ENCODE results near the gene TSR1. TPM values are rescaled to one million over a fixed set of nuclear protein-coding genes. Genes with fewer than 3 reads are reported as not detected.

TSR1 gene
- total RNA-seq, 1 experiment from 2014 or later: 74.3 TPM

DNA sequence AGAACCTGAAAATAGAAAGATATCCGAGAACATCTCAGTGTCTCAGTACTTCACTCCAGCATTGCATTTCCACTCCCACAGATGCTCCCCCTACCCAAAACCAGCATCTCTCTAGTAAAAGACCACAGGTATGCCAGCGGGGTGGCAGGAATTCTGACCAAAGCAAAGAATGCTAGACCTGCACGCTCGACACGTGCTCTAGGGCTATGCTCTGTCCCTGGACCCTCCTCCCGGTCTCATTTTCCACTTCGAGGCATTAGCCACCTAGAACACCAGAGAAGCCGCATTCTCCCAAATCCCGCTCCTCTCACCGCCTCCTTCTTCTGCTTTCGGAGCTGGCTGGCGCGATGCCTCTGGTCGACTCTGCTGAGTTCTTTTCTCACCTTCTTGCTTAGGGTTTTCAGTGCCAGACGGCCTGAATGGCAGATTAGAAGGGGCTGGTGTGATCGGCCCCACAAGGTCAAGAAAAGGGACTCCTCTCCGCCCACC is 487 bp downstream of the TSR1 start (continued):
- TF ChIP-seq, protein P1, sequence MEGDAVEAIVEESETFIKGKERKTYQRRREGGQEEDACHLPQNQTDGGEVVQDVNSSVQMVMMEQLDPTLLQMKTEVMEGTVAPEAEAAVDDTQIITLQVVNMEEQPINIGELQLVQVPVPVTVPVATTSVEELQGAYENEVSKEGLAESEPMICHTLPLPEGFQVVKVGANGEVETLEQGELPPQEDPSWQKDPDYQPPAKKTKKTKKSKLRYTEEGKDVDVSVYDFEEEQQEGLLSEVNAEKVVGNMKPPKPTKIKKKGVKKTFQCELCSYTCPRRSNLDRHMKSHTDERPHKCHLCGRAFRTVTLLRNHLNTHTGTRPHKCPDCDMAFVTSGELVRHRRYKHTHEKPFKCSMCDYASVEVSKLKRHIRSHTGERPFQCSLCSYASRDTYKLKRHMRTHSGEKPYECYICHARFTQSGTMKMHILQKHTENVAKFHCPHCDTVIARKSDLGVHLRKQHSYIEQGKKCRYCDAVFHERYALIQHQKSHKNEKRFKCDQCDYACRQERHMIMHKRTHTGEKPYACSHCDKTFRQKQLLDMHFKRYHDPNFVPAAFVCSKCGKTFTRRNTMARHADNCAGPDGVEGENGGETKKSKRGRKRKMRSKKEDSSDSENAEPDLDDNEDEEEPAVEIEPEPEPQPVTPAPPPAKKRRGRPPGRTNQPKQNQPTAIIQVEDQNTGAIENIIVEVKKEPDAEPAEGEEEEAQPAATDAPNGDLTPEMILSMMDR (IDR thresholded peaks at IDR 0.05): no peak
- no peak for TF ChIP-seq NFYB (CRISPR knock-in tag; conservative IDR thresholded peaks at IDR 0.05; ENCODE audit: low read depth)

DNA sequence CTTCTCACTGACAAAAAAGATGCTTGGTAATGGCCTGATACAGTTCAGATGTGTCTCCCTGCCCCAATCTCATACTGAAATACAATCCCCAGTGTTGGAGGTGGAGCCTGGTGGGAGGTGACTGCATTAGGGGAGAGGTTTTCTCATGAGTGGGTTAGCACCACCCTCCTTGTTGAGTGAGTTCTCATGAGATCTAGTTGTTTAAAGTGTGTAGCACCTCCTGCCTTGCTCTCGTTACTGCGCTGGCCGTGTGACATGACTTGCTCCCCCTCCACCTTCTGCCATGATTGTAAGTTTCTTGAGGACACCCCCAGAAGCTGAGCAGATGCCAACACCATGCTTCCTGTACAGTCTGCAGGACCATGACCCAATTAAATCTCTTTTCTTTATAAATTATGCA is 5.0 kb downstream of the TSR1 start:
- Mint-ChIP-seq H3K9me3 (no peaks in the 10 kb centered on the region), H3K27ac (no peak overlapping the region), H3K4me1 (no peaks in the 10 kb centered on the region; the same call in 1 of the 2 replicates), H3K4me3 (no peak overlapping the region), H3K36me3 (peaks cover 16% of the 10 kb centered on the region), H3K27me3 (ENCODE audit: low read depth) (no peaks in the 10 kb centered on the region)
- CTCF ChIA-PET: interaction anchor here (0.7 to 1.2 kb wide), 3 partner anchors 22 to 85 kb away, joined by 3 to 6 read pairs (median 3); no protein-coding TSS in a partner anchor
- ATAC-seq (no peak), DNase-seq (ENCODE audit: low spot score) (no peak)
- TF ChIP-seq, protein P2, sequence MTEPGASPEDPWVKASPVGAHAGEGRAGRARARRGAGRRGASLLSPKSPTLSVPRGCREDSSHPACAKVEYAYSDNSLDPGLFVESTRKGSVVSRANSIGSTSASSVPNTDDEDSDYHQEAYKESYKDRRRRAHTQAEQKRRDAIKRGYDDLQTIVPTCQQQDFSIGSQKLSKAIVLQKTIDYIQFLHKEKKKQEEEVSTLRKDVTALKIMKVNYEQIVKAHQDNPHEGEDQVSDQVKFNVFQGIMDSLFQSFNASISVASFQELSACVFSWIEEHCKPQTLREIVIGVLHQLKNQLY (CRISPR knock-in tag; IDR thresholded peaks at IDR 0.05): no peak
- TF ChIP-seq NR3C1 (CRISPR knock-in tag; conservative IDR thresholded peaks at IDR 0.05; ENCODE audit: low read depth) (no peak), EMX1 (CRISPR knock-in tag; IDR thresholded peaks at IDR 0.05) (0 out of 2 replicates have a peak, but pooled peaks have one; percentile 44)
- POLR2A ChIA-PET: interaction anchor here (0.7 kb wide), 1 partner anchor 253 kb away, joined by 4 read pairs; no protein-coding TSS in a partner anchor

DNA sequence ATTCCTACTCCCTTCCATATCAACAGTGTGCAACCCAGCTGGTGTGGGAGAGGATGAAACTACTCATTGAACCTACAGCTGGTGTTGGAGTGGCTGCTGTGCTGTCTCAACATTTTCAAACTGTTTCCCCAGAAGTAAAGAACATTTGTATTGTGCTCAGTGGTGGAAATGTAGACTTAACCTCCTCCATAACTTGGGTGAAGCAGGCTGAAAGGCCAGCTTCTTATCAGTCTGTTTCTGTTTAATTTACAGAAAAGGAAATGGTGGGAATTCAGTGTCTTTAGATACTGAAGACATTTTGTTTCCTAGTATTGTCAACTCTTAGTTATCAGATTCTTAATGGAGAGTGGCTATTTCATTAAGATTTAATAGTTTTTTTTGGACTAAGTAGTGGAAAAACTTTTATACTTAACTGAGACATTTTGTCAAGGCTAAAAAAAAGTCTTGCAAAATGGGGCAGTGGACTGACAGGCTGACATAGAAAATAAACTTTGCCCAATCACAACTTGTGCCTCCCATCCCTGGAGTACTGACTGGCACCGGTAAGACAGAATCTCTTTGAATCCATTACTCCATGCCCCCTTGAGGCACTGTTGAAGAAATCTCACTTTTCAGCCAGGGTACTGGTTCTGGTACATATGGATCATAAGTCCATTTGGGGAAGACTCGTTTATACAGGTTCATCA is 12.5 kb downstream of the TSR1 start:
- TF ChIP-seq IRF2 (CRISPR knock-in tag; IDR thresholded peaks at IDR 0.05; ENCODE audit: borderline replicate concordance, low read depth) (no peak), ESRRA (CRISPR knock-in tag; IDR thresholded peaks at IDR 0.05; ENCODE audit: borderline replicate concordance) (no peak), TEAD1 (CRISPR knock-in tag; IDR thresholded peaks at IDR 0.05) (no peak), ZNF138 (CRISPR knock-in tag; conservative IDR thresholded peaks at IDR 0.05) (no peak), NR1H2 (CRISPR knock-in tag; IDR thresholded peaks at IDR 0.05) (no peak), ZNF121 (CRISPR knock-in tag; IDR thresholded peaks at IDR 0.05) (no peak)
- TF ChIP-seq, protein P3, sequence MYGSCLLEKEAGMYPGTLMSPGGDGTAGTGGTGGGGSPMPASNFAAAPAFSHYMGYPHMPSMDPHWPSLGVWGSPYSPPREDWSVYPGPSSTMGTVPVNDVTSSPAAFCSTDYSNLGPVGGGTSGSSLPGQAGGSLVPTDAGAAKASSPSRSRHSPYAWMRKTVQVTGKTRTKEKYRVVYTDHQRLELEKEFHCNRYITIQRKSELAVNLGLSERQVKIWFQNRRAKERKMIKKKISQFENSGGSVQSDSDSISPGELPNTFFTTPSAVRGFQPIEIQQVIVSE (CRISPR knock-in tag; IDR thresholded peaks at IDR 0.05; ENCODE audit: borderline replicate concordance): no peak
- TF ChIP-seq, protein P4, sequence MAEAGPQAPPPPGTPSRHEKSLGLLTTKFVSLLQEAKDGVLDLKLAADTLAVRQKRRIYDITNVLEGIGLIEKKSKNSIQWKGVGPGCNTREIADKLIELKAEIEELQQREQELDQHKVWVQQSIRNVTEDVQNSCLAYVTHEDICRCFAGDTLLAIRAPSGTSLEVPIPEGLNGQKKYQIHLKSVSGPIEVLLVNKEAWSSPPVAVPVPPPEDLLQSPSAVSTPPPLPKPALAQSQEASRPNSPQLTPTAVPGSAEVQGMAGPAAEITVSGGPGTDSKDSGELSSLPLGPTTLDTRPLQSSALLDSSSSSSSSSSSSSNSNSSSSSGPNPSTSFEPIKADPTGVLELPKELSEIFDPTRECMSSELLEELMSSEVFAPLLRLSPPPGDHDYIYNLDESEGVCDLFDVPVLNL (CRISPR knock-in tag; IDR thresholded peaks at IDR 0.05; ENCODE audit: borderline replicate concordance, low read depth): no peak
- TF ChIP-seq, protein P5, sequence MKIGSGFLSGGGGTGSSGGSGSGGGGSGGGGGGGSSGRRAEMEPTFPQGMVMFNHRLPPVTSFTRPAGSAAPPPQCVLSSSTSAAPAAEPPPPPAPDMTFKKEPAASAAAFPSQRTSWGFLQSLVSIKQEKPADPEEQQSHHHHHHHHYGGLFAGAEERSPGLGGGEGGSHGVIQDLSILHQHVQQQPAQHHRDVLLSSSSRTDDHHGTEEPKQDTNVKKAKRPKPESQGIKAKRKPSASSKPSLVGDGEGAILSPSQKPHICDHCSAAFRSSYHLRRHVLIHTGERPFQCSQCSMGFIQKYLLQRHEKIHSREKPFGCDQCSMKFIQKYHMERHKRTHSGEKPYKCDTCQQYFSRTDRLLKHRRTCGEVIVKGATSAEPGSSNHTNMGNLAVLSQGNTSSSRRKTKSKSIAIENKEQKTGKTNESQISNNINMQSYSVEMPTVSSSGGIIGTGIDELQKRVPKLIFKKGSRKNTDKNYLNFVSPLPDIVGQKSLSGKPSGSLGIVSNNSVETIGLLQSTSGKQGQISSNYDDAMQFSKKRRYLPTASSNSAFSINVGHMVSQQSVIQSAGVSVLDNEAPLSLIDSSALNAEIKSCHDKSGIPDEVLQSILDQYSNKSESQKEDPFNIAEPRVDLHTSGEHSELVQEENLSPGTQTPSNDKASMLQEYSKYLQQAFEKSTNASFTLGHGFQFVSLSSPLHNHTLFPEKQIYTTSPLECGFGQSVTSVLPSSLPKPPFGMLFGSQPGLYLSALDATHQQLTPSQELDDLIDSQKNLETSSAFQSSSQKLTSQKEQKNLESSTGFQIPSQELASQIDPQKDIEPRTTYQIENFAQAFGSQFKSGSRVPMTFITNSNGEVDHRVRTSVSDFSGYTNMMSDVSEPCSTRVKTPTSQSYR (CRISPR knock-in tag; IDR thresholded peaks at IDR 0.05): no peak
- TF ChIP-seq, protein P2 (CRISPR knock-in tag; IDR thresholded peaks at IDR 0.05): no peak
- DNase-seq (ENCODE audit: low spot score) (no peak), ATAC-seq (no peak)
- Mint-ChIP-seq H3K4me3 (no peak overlapping the region), H3K27ac (no peak overlapping the region), H3K9me3 (no peaks in the 10 kb centered on the region), H3K27me3 (ENCODE audit: low read depth) (no peaks in the 10 kb centered on the region), H3K36me3 (peaks cover 54% of the 10 kb centered on the region), H3K4me1 (no peaks in the 10 kb centered on the region)
- CTCF ChIA-PET: no interaction called here
- POLR2A ChIA-PET: no interaction called here
